Thyroid gland (tissue), 4 donors: Measurements from ENCODE around the gene AKR1C2. TPM values are rescaled to one million over a fixed set of nuclear protein-coding genes. Genes with fewer than 3 reads are reported as not detected.

Experiments used
- DNase-seq, 2 donors: peaks; one replicate each; pipeline ENCODE4 v3.0.0-alpha.2; 2019
- H3K27ac ChIP-seq, 3 donors: fragments of 200-600 bp; sonication (generic); 1 replicate in 2 of 3; 2 replicates in 1 of 3; pipeline ENCODE4 v1.5.1; 2016 to 2019; ENCODE audit warnings: mild to moderate bottlenecking in 1 of 3, moderate library complexity in 1 of 3
- H3K27me3 ChIP-seq: fragments of 200-600 bp; sonication (generic); one replicate; pipeline ENCODE4 v1.5.1; 2019
- H3K36me3 ChIP-seq, 2 donors: fragments of 200-600 bp; sonication (generic); one replicate each; pipeline ENCODE4 v1.5.1; 2016 to 2019
- H3K4me1 ChIP-seq, 2 donors: fragments of 200-600 bp; sonication (generic); one replicate each; pipeline ENCODE4 v1.5.1; 2017 to 2019
- H3K4me3 ChIP-seq, 3 donors: fragments of 200-600 bp; sonication (generic); replicated peaks in 1 of 3; 1 replicate in 2 of 3; 2 replicates in 1 of 3; pipeline ENCODE4 v1.5.1; 2016; ENCODE audit warnings: mild to moderate bottlenecking in 1 of 3
- H3K9me3 ChIP-seq: fragments of 200-600 bp; sonication (generic); one replicate; pipeline ENCODE4 v1.5.1; 2017
- CTCF ChIP-seq, 6 experiments: fragments of 200-600 bp in 3 of 6; fragments of 450-650 bp in 3 of 6; sonication (generic) in 3 of 6; IDR thresholded peaks; one replicate each; pipeline ENCODE4 v1.5.1; 2016 to 2019; ENCODE audit warnings: antibody characterized with exemption in 6 of 6, mild to moderate bottlenecking in 2 of 6, inconsistent platforms in 1 of 6, moderate library complexity in 1 of 6
- POLR2A ChIP-seq, 2 donors: fragments of 450-650 bp; IDR thresholded peaks; one replicate each; pipeline ENCODE4 v1.6.1; 2017; ENCODE audit warnings: antibody characterized with exemption in 2 of 2, mild to moderate bottlenecking in 2 of 2, moderate library complexity in 1 of 2
- WGBS, 2 donors: methylation state at CpG; one replicate each; pipeline ENCODE4 v1.1.5; 2017; 5-methylcytosine and 5-hydroxymethylcytosine counted together
- intact Hi-C: fragments of 100-400 bp; cut with DNase I; formaldehyde crosslinking; loops from one replicate; pipeline ENCODE4 v1.15.1; 2023
- total RNA-seq, 4 donors: library from RNA; depleted of rRNA; stranded (reverse); fragments of >200 nt; gene quantifications; one replicate each; pipeline ENCODE4 v1.2.3, GENCODE V29; 2016

Gene AKR1C2
- total RNA-seq, 4 donors from 2014 or later = 48.2 to 59.9 (median 53.9) TPM

GRCh38 chr10:4984223-4984622, 19.4 kb downstream of the AKR1C2 start:
- no peak for DNase-seq
- Histone ChIP-seq H3K36me3 (no peaks in the 10 kb centered on the region), H3K4me1 (peaks cover 15 to 31% of the 10 kb centered on the region in 2 donors), H3K9me3 (no peaks in the 10 kb centered on the region), H3K27ac (peak overlapping the region in 2 of 3 donors; percentile 75 to 92), H3K27me3 (no peaks in the 10 kb centered on the region), H3K4me3 (no peak overlapping the region)
- no peak for TF ChIP-seq POLR2A (IDR thresholded peaks at IDR 0.05)
- no peak for TF ChIP-seq CTCF (IDR thresholded peaks at IDR 0.05)
- 96 to 99% methylated on average over 10 of the region's 10 CpGs for WGBS, 2 donors
- intact Hi-C loops = loop anchor here (10.0 kb wide), 1 partner anchor 139 kb away; no protein-coding TSS in a partner anchor

GRCh38 chr10:4983615-4984216, 19.9 kb downstream of the AKR1C2 start:
- intact Hi-C loops = loop anchor here (10.0 kb wide), 1 partner anchor 139 kb away; no protein-coding TSS in a partner anchor
- no peaks in the 10 kb centered on the region for H3K9me3 ChIP-seq
- no peaks in the 10 kb centered on the region for H3K36me3 ChIP-seq
- no peak overlapping the region for H3K4me3 ChIP-seq
- peak overlapping the region in 2 of 3 donors; percentile 75 to 92 for H3K27ac ChIP-seq
- peaks cover 15 to 31% of the 10 kb centered on the region in 2 donors for H3K4me1 ChIP-seq
- no peak for TF ChIP-seq CTCF (IDR thresholded peaks at IDR 0.05)
- no peak for TF ChIP-seq POLR2A (IDR thresholded peaks at IDR 0.05)
- 96% methylated on average over 5 of the region's 5 CpGs for WGBS, 2 donors
- DNase-seq = no peak
- no peaks in the 10 kb centered on the region for H3K27me3 ChIP-seq

- DNase-seq = peak in 1 of 2 donors; percentile 13
- TF ChIP-seq POLR2A (IDR thresholded peaks at IDR 0.05) (no peak), CTCF (IDR thresholded peaks at IDR 0.05) (no peak)
- Histone ChIP-seq H3K27ac (peak overlapping the region in 2 of 3 donors; percentile 76 to 84), H3K9me3 (no peaks in the 10 kb centered on the region), H3K4me3 (no peak overlapping the region), H3K36me3 (no peaks in the 10 kb centered on the region), H3K27me3 (no peaks in the 10 kb centered on the region), H3K4me1 (peaks cover 15 to 31% of the 10 kb centered on the region in 2 donors)
- WGBS, 2 donors = 92 to 93% methylated on average over 6 to 9 of the region's 9 CpGs
- intact Hi-C loops = loop anchor here (10.0 kb wide), 1 partner anchor 138 kb away; no protein-coding TSS in a partner anchor
Measured at GRCh38 chr10:4982764-4983226, 20.9 kb downstream of the AKR1C2 start.

- 53 to 56% methylated on average over 14 of the region's 14 CpGs for WGBS, 2 donors
- Histone ChIP-seq H3K4me3 (no peak overlapping the region), H3K4me1 (peaks cover 15 to 31% of the 10 kb centered on the region in 2 donors), H3K36me3 (no peaks in the 10 kb centered on the region), H3K9me3 (no peaks in the 10 kb centered on the region), H3K27ac (peak overlapping the region; percentile 76 to 84 (median 79)), H3K27me3 (no peaks in the 10 kb centered on the region)
- peak; percentile 28 to 89 (median 72) for TF ChIP-seq CTCF (IDR thresholded peaks at IDR 0.05)
- peak in 1 of 2 donors; percentile 51 for TF ChIP-seq POLR2A (IDR thresholded peaks at IDR 0.05)
- intact Hi-C loops = loop anchor here (10.0 kb wide), 1 partner anchor 137 kb away; no protein-coding TSS in a partner anchor
- peak; percentile 75 to 78 for DNase-seq
Measured at GRCh38 chr10:4981722-4982471, 21.8 kb downstream of the AKR1C2 start.
